Activated CD8-positive, alpha-beta T cell treated with anti-CD3 and anti-CD28 coated beads, Interleukin-2, amount 10 ng/mL, durations not matched to agents 7 days and 5 days (primary cell): ENCODE data around the gene LINC00632. TPM values are rescaled to one million over a fixed set of nuclear protein-coding genes. Genes with fewer than 3 reads are reported as not detected.

Source experiments
- ATAC-seq: fragments of 150-1000 bp; cut with Tn5 transposase; one replicate; pipeline ENCODE4 v1.10.0; 2021; ENCODE audit warnings: moderate library complexity
- CTCF ChIA-PET: fragments of 350-600 bp; sonication (Branson Sonifier 250); formaldehyde crosslinking; loops from one replicate; lab custom pipeline; 2021; ENCODE audit warnings: antibody characterized with exemption; lab: Charles Lee
- POLR2A ChIA-PET: fragments of 350-600 bp; sonication (Branson Sonifier 250); formaldehyde crosslinking; loops from one replicate; lab custom pipeline; 2021; ENCODE audit warnings: antibody characterized with exemption; lab: Charles Lee
- DNase-seq: peaks from one replicate; pipeline ENCODE4 v3.0.0-alpha.2; 2020
- H3K27ac Mint-ChIP-seq: one replicate; pipeline ENCODE4 v1.8.0; 2021; ENCODE audit warnings: mild to moderate bottlenecking, mixed read lengths
- H3K27me3 Mint-ChIP-seq: one replicate; pipeline ENCODE4 v1.8.0; 2021; ENCODE audit warnings: low read depth, mixed read lengths
- H3K36me3 Mint-ChIP-seq: one replicate; pipeline ENCODE4 v1.8.0; 2021; ENCODE audit warnings: low read depth, mixed read lengths
- H3K4me1 Mint-ChIP-seq: one replicate; pipeline ENCODE4 v1.8.0; 2021; ENCODE audit warnings: low read depth, mixed read lengths
- H3K4me3 Mint-ChIP-seq: one replicate; pipeline ENCODE4 v1.8.0; 2021; ENCODE audit warnings: mild to moderate bottlenecking, mixed read lengths
- H3K9me3 Mint-ChIP-seq: one replicate; pipeline ENCODE4 v1.8.0; 2022; ENCODE audit warnings: mixed read lengths; ENCODE audit not compliant: insufficient read depth
- total RNA-seq, 2 experiments: library from RNA; stranded (reverse); gene quantifications; one replicate each; pipeline ENCODE4 v1.2.3, GENCODE V29; 2021

The LINC00632 gene
- total RNA-seq, 2 experiments from 2014 or later, result 0.31 to 0.79 TPM

GRCh38 chrX:140715787-140716186, 6.2 kb downstream of the LINC00632 start:
- Mint-ChIP-seq H3K4me3 (no peak overlapping the region), H3K36me3 (no peaks in the 10 kb centered on the region), H3K27ac (no peak overlapping the region), H3K27me3 (no peaks in the 10 kb centered on the region), H3K4me1 (peaks cover 4% of the 10 kb centered on the region), H3K9me3 (no peaks in the 10 kb centered on the region)
- ChIA-PET CTCF (no interaction called here), POLR2A (no interaction called here)
- no peak for DNase-seq
- no peak for ATAC-seq

DNA sequence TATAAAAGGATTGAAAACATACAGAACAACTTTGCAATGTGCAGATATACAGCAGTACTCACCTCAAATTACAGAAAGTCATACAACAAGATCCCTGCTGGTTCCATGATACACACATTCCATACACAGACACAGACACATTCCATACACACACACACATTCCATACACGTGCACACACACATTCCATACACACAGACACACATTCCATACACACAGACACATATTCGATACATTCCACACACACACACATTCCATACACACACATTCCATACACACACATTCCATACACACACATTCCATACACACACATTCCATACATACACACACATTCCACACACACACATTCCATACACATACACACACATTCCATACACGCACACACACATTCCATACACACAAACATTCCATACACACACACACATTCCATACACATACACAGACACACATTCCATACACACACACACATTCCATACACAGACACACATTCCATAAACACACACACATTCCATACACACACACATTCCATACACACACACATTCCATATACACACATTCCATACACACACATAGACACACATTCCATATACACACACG, 13.7 kb downstream of the LINC00632 start:
- H3K9me3 Mint-ChIP-seq, result no peaks in the 10 kb centered on the region
- ATAC-seq, result no peak
- H3K36me3 Mint-ChIP-seq, result no peaks in the 10 kb centered on the region
- H3K27ac Mint-ChIP-seq, result no peak overlapping the region
- CTCF ChIA-PET, result no interaction called here
- no peak overlapping the region for H3K4me3 Mint-ChIP-seq
- POLR2A ChIA-PET, result no interaction called here
- no peak for DNase-seq
- no peaks in the 10 kb centered on the region for H3K27me3 Mint-ChIP-seq
- H3K4me1 Mint-ChIP-seq, result no peaks in the 10 kb centered on the region

GRCh38 chrX:140724309-140724708, 14.8 kb downstream of the LINC00632 start:
- no peak for ATAC-seq
- Mint-ChIP-seq H3K27me3 (no peaks in the 10 kb centered on the region), H3K4me3 (no peak overlapping the region), H3K4me1 (no peaks in the 10 kb centered on the region), H3K9me3 (no peaks in the 10 kb centered on the region), H3K36me3 (no peaks in the 10 kb centered on the region), H3K27ac (no peak overlapping the region)
- ChIA-PET POLR2A (no interaction called here), CTCF (no interaction called here)
- no peak for DNase-seq

- Mint-ChIP-seq H3K27me3 (no peaks in the 10 kb centered on the region), H3K4me3 (no peak overlapping the region), H3K9me3 (no peaks in the 10 kb centered on the region), H3K36me3 (no peaks in the 10 kb centered on the region), H3K4me1 (no peaks in the 10 kb centered on the region), H3K27ac (no peak overlapping the region)
- DNase-seq (no peak), ATAC-seq (no peak)
- POLR2A ChIA-PET, result no interaction called here
- CTCF ChIA-PET, result no interaction called here
Measured at GRCh38 chrX:140724736-140725135, 15.2 kb downstream of the LINC00632 start.

GRCh38 chrX:140725500-140725899, 15.9 kb downstream of the LINC00632 start:
- Mint-ChIP-seq H3K4me3 (no peak overlapping the region), H3K27ac (no peak overlapping the region), H3K27me3 (no peaks in the 10 kb centered on the region), H3K9me3 (no peaks in the 10 kb centered on the region), H3K36me3 (no peaks in the 10 kb centered on the region), H3K4me1 (no peaks in the 10 kb centered on the region)
- DNase-seq, result no peak
- ChIA-PET POLR2A (no interaction called here), CTCF (no interaction called here)
- ATAC-seq, result no peak

DNA sequence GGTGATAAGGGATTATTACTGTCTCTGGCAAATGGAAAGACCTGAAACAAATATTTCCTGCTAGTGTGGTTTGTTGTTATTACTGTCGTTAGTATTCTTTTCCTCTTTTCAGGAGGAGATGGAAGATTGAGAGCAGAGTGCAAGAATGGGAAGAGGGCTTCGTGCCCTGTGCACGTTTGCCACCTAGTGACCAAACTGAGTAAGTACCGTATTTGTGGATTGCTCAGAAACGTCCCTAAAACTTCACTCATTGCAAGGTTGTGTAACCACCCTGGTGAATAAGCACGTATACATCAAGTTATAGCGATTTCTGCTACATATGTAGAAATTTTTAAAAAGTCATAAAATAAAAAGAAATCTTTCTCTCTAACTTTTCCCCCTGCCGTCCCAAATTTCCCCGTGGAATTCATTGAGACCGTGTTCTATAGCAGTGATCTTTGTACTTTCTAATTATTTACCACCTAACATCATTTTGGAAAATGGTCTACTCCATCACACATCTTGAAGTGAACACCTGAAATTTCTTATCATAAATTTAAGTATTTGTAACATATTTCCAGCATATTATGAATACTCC, 24.3 kb downstream of the LINC00632 start:
- ChIA-PET POLR2A (no interaction called here), CTCF (interaction anchor here (0.5 kb wide), 1 partner anchor 1226 kb away, joined by 3 read pairs; no protein-coding TSS in a partner anchor)
- Mint-ChIP-seq H3K36me3 (no peaks in the 10 kb centered on the region), H3K27ac (no peak overlapping the region), H3K9me3 (no peaks in the 10 kb centered on the region), H3K4me3 (no peak overlapping the region), H3K4me1 (no peaks in the 10 kb centered on the region), H3K27me3 (no peaks in the 10 kb centered on the region)
- DNase-seq (peak; percentile 21), ATAC-seq (no peak)

GRCh38 chrX:140744085-140744484, 34.5 kb downstream of the LINC00632 start:
- Mint-ChIP-seq H3K36me3 (no peaks in the 10 kb centered on the region), H3K27ac (no peak overlapping the region), H3K4me1 (peaks cover 8% of the 10 kb centered on the region), H3K9me3 (no peaks in the 10 kb centered on the region), H3K4me3 (no peak overlapping the region), H3K27me3 (no peaks in the 10 kb centered on the region)
- POLR2A ChIA-PET, result no interaction called here
- CTCF ChIA-PET, result interaction anchor here (1.3 kb wide), 1 partner anchor 22 kb away, joined by 8 read pairs; no protein-coding TSS in a partner anchor
- DNase-seq (peak; percentile 19), ATAC-seq (peak; percentile 19)

DNA sequence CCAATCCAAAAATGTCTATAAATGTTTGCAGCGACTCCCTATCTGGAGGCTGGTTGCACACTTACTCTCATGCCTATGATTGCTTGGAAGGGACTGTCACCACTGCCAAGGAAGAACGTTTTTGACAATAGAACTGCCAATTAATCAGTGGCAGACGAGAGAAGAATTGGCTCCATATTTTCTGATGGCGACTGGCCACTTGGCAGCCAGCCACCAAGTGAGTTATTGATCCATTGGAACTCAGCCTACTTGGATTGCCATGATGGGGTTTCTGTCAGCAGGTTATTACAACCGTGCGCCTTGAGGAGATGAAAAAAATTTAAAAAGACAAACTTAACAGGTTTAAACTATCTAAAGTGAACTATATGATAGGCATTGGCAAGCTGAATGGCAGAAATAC, 47.4 kb downstream of the LINC00632 start:
- ChIA-PET CTCF (no interaction called here), POLR2A (no interaction called here)
- H3K9me3 Mint-ChIP-seq, result no peaks in the 10 kb centered on the region
- no peak overlapping the region for H3K27ac Mint-ChIP-seq
- no peak overlapping the region for H3K4me3 Mint-ChIP-seq
- ATAC-seq (no peak), DNase-seq (no peak)
- H3K36me3 Mint-ChIP-seq, result no peaks in the 10 kb centered on the region
- H3K4me1 Mint-ChIP-seq, result no peaks in the 10 kb centered on the region
- peaks cover 2% of the 10 kb centered on the region for H3K27me3 Mint-ChIP-seq

GRCh38 chrX:140762061-140762460, 52.5 kb downstream of the LINC00632 start:
- no peaks in the 10 kb centered on the region for H3K36me3 Mint-ChIP-seq
- no peaks in the 10 kb centered on the region for H3K4me1 Mint-ChIP-seq
- DNase-seq (peak; percentile 33), ATAC-seq (no peak)
- H3K9me3 Mint-ChIP-seq, result no peaks in the 10 kb centered on the region
- no peak overlapping the region for H3K27ac Mint-ChIP-seq
- no peak overlapping the region for H3K4me3 Mint-ChIP-seq
- peaks cover 10% of the 10 kb centered on the region for H3K27me3 Mint-ChIP-seq
- POLR2A ChIA-PET, result no interaction called here
- CTCF ChIA-PET, result interaction anchor here (0.8 to 1.7 kb wide), 4 partner anchors 20 to 516 kb away, joined by 3 to 5 read pairs (median 4); no protein-coding TSS in a partner anchor

- POLR2A ChIA-PET, result no interaction called here
- no peaks in the 10 kb centered on the region for H3K9me3 Mint-ChIP-seq
- no peaks in the 10 kb centered on the region for H3K4me1 Mint-ChIP-seq
- no peak overlapping the region for H3K4me3 Mint-ChIP-seq
- ATAC-seq (no peak), DNase-seq (no peak)
- CTCF ChIA-PET, result interaction anchor here (0.6 to 1.8 kb wide), 4 partner anchors 16 to 451 kb away, joined by 3 to 7 read pairs (median 4); no protein-coding TSS in a partner anchor
- no peaks in the 10 kb centered on the region for H3K36me3 Mint-ChIP-seq
- peaks cover 8% of the 10 kb centered on the region for H3K27me3 Mint-ChIP-seq
- H3K27ac Mint-ChIP-seq, result no peak overlapping the region
Measured at GRCh38 chrX:140764401-140764919, 54.9 kb downstream of the LINC00632 start.

DNA sequence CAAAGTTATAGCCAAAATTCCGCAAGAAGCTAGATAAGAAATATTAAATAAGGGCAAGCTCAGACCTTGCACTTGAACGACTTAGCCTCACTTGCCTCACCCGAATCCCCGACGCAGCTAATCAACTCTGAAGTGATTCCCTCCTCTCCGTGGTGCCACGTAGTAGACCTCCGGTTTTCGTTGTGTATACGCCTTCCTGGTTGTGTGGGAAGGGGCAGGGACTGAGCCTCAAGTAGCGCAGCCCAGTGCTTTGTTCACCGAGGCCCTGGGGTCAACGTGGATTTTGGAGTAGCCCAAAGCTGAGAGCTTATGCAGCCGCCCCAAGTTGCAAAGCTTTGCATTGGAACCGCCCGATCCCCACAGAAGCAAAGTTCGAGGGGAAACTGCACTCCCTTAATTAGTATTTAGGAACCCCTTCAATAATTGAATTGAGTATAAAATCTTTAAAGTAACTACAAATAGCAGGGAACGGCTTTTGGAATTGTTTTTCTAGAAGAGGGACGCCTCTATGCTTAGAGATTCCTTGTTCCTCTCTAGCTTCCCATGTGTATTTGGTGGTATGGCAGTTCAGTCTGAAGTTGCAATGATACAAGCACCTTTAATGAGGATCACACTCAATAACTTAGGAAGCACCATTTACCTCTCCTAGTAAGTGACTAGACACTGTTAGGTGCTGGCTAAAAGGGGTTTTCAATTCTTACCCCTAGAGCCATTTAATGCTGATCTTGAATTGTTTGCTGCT, 55.7 kb downstream of the LINC00632 start:
- H3K4me3 Mint-ChIP-seq, result no peak overlapping the region
- DNase-seq, result no peak
- POLR2A ChIA-PET, result no interaction called here

More for the DNA sequence above, 55.7 kb downstream of the LINC00632 start:
- H3K4me1 Mint-ChIP-seq, result no peaks in the 10 kb centered on the region
- H3K36me3 Mint-ChIP-seq, result no peaks in the 10 kb centered on the region
- peaks cover 8% of the 10 kb centered on the region for H3K27me3 Mint-ChIP-seq
- no peak for ATAC-seq
- CTCF ChIA-PET, result interaction anchor here (1.0 to 1.8 kb wide), 8 partner anchors 9 to 56 kb away, joined by 3 to 8 read pairs (median 4); no protein-coding TSS in a partner anchor
- no peaks in the 10 kb centered on the region for H3K9me3 Mint-ChIP-seq
- H3K27ac Mint-ChIP-seq, result no peak overlapping the region
